H1 (cell line): ENCODE results near the gene UHMK1. TPM values are rescaled to one million over a fixed set of nuclear protein-coding genes. Genes with fewer than 3 reads are reported as not detected.

Experiments
- BACH1 ChIP-seq: IDR thresholded peaks from 2 replicates; pipeline ENCODE4 v1.6.1; 2012; ENCODE audit warnings: low read length, improper control_type of control experiment
- NRF1 ChIP-seq: IDR thresholded peaks from 2 replicates; pipeline ENCODE4 v1.6.1; 2011; ENCODE audit warnings: mild to moderate bottlenecking, low read depth, low read length, improper control_type of control experiment
- SIX5 ChIP-seq: IDR thresholded peaks from 2 replicates; pipeline ENCODE4 v1.6.1; 2011; ENCODE audit warnings: mild to moderate bottlenecking, low read depth, low read length
- TAF7 ChIP-seq: optimal IDR thresholded peaks from 2 replicates; pipeline ENCODE3; 2011; ENCODE audit warnings: low read depth, mild to moderate bottlenecking, inconsistent platforms, low read length, moderate library complexity, borderline replicate concordance
- polyA plus RNA-seq, 7 experiments: library from polyadenylated mRNA; depleted of rRNA in 3 of 7; stranded (reverse) in 5 of 7; unstranded in 2 of 7; fragments of >200 nt in 5 of 7; fragments of 200-250 nt in 2 of 7; gene quantifications; 1 replicate in 5 of 7; 2 replicates in 1 of 7; 4 replicates in 1 of 7; pipeline versions ENCODE4 v1.2.1 to v1.2.3, GENCODE V29; 2011 to 2013; ENCODE audit warnings: missing spikeins in 2 of 7, mixed read lengths in 2 of 7
- total RNA-seq: library from RNA; stranded (reverse); fragmentation: NEBNext Ultra II Directional; extraction: Animal tissue kit (Norgen Biotek cat#: 25700); gene quantifications from 2 replicates; pipeline ENCODE4 v1.2.1, GENCODE V29; 2021
- TF ChIP-seq, protein P1 (sequence below): IDR thresholded peaks from 2 replicates; pipeline ENCODE4 v1.6.1; 2011; ENCODE audit warnings: low read depth, mild to moderate bottlenecking, low read length; ENCODE audit not compliant: insufficient read depth
- TF ChIP-seq, protein P2 (sequence below): IDR thresholded peaks from 2 replicates; pipeline ENCODE4 v1.6.1; 2012; ENCODE audit warnings: inconsistent platforms

The UHMK1 gene
- total and polyA plus RNA-seq, 2 of the 8 experiments (the other 6 are each of a cell fraction or from before 2014, with no cell fraction given): 4.6 to 16.1 TPM

DNA sequence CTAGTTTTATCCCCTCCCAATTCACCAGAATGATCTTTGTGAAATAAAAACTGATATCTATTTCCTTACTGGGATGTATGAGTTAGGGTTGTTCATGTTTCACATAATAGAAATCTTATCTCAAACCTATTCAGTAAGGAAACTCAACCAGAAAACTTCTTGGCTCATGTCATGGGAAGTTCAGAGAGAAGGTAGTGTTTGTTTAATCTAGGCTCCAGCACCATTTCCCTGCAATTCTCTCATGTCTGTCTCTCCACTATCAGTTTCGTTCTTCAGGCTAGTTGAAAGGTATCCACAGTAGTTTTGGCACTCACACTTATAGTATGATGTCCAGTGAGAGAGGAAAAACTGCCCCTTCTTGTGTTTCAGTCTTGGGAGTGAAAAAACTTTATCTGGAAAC is 34.6 kb upstream of the UHMK1 start (continued):
- no peak for TF ChIP-seq NRF1
- TF ChIP-seq, protein P1, sequence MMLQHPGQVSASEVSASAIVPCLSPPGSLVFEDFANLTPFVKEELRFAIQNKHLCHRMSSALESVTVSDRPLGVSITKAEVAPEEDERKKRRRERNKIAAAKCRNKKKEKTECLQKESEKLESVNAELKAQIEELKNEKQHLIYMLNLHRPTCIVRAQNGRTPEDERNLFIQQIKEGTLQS: no peak
- TF ChIP-seq BACH1: no peak
- TF ChIP-seq, protein P2, sequence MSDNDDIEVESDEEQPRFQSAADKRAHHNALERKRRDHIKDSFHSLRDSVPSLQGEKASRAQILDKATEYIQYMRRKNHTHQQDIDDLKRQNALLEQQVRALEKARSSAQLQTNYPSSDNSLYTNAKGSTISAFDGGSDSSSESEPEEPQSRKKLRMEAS: no peak
- TF ChIP-seq SIX5: no peak
- no peak for TF ChIP-seq TAF7
- TF ChIP-seq, all 59 proteins: peak for 0
